Measurements from ENCODE around the gene MRPL48. TPM values are rescaled to one million over a fixed set of nuclear protein-coding genes. Genes with fewer than 3 reads are reported as not detected.

MRPL48 gene
- total RNA-seq, 1 experiment from 2014 or later: 38.7 TPM

GRCh38 chr11:73883856-73884255, 96.2 kb downstream of the MRPL48 start:
- CTCF ChIA-PET: no interaction called here
- POLR2A ChIA-PET: no interaction called here

DNA sequence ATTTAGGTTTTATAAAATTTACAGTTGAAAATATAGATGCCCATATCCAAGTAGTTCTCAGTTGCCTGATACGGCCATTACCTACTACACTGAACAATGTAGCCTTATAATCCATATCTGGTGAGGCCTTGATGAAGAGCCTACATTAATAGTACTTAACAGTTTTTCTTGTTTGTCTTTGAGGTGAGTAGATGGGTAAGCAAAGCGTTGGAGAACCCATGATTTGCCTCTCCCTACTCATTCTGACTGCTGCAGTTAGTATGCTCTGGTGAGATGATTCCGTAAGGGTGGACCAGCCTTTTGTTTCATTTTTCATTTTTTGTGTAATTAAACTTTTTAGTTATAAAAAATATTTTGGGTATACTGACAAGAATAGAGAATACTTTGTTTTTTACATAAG, 100.6 kb downstream of the MRPL48 start:
- CTCF ChIA-PET: no interaction called here
- TF ChIP-seq CREM (CRISPR knock-in tag; IDR thresholded peaks at IDR 0.05) (no peak), NFE2L1 (CRISPR knock-in tag; IDR thresholded peaks at IDR 0.05) (no peak), FOXP1 (CRISPR knock-in tag; IDR thresholded peaks at IDR 0.05; ENCODE audit: borderline replicate concordance) (no peak), RORB (CRISPR knock-in tag; IDR thresholded peaks at IDR 0.05) (no peak), ATF6 (CRISPR knock-in tag; IDR thresholded peaks at IDR 0.05) (no peak), MXD4 (CRISPR knock-in tag; IDR thresholded peaks at IDR 0.05; ENCODE audit: borderline replicate concordance) (no peak), ESRRA (CRISPR knock-in tag; IDR thresholded peaks at IDR 0.05; ENCODE audit: borderline replicate concordance) (no peak), NFYB (CRISPR knock-in tag; conservative IDR thresholded peaks at IDR 0.05; ENCODE audit: low read depth) (no peak), GABPB1 (CRISPR knock-in tag; IDR thresholded peaks at IDR 0.05) (no peak), JAZF1 (CRISPR knock-in tag; IDR thresholded peaks at IDR 0.05) (no peak), ZBTB21 (CRISPR knock-in tag; IDR thresholded peaks at IDR 0.05; ENCODE audit: borderline replicate concordance) (no peak), IRF1 (CRISPR knock-in tag; IDR thresholded peaks at IDR 0.05) (no peak)
- TF ChIP-seq, protein P1, sequence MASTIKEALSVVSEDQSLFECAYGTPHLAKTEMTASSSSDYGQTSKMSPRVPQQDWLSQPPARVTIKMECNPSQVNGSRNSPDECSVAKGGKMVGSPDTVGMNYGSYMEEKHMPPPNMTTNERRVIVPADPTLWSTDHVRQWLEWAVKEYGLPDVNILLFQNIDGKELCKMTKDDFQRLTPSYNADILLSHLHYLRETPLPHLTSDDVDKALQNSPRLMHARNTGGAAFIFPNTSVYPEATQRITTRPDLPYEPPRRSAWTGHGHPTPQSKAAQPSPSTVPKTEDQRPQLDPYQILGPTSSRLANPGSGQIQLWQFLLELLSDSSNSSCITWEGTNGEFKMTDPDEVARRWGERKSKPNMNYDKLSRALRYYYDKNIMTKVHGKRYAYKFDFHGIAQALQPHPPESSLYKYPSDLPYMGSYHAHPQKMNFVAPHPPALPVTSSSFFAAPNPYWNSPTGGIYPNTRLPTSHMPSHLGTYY (CRISPR knock-in tag; IDR thresholded peaks at IDR 0.05): no peak
- TF ChIP-seq, protein P2, sequence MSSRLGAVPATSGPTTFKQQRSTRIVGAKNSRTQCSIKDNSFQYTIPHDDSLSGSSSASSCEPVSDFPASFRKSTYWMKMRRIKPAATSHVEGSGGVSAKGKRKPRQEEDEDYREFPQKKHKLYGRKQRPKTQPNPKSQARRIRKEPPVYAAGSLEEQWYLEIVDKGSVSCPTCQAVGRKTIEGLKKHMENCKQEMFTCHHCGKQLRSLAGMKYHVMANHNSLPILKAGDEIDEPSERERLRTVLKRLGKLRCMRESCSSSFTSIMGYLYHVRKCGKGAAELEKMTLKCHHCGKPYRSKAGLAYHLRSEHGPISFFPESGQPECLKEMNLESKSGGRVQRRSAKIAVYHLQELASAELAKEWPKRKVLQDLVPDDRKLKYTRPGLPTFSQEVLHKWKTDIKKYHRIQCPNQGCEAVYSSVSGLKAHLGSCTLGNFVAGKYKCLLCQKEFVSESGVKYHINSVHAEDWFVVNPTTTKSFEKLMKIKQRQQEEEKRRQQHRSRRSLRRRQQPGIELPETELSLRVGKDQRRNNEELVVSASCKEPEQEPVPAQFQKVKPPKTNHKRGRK (CRISPR knock-in tag; IDR thresholded peaks at IDR 0.05; ENCODE audit: borderline replicate concordance): no peak
- TF ChIP-seq, protein P3, sequence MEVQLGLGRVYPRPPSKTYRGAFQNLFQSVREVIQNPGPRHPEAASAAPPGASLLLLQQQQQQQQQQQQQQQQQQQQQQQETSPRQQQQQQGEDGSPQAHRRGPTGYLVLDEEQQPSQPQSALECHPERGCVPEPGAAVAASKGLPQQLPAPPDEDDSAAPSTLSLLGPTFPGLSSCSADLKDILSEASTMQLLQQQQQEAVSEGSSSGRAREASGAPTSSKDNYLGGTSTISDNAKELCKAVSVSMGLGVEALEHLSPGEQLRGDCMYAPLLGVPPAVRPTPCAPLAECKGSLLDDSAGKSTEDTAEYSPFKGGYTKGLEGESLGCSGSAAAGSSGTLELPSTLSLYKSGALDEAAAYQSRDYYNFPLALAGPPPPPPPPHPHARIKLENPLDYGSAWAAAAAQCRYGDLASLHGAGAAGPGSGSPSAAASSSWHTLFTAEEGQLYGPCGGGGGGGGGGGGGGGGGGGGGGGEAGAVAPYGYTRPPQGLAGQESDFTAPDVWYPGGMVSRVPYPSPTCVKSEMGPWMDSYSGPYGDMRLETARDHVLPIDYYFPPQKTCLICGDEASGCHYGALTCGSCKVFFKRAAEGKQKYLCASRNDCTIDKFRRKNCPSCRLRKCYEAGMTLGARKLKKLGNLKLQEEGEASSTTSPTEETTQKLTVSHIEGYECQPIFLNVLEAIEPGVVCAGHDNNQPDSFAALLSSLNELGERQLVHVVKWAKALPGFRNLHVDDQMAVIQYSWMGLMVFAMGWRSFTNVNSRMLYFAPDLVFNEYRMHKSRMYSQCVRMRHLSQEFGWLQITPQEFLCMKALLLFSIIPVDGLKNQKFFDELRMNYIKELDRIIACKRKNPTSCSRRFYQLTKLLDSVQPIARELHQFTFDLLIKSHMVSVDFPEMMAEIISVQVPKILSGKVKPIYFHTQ (CRISPR knock-in tag; IDR thresholded peaks at IDR 0.05): no peak

More at GRCh38 chr11:73883856-73884255, 96.2 kb downstream of the MRPL48 start:
- no peak for DNase-seq (ENCODE audit: low spot score)
- Mint-ChIP-seq H3K27me3 (ENCODE audit: low read depth) (no peaks in the 10 kb centered on the region), H3K27ac (peak overlapping the region; percentile 2; the same call in 1 of the 2 replicates), H3K9me3 (peaks cover 3% of the 10 kb centered on the region; the same call in 1 of the 2 replicates), H3K36me3 (peaks cover 20% of the 10 kb centered on the region), H3K4me3 (no peak overlapping the region), H3K4me1 (no peaks in the 10 kb centered on the region)
- ATAC-seq: no peak
- TF ChIP-seq ATF6 (CRISPR knock-in tag; IDR thresholded peaks at IDR 0.05) (no peak), FOXJ3 (CRISPR knock-in tag; IDR thresholded peaks at IDR 0.05; ENCODE audit: borderline replicate concordance) (no peak), IRF1 (CRISPR knock-in tag; IDR thresholded peaks at IDR 0.05) (no peak), TCF7 (CRISPR knock-in tag; IDR thresholded peaks at IDR 0.05; ENCODE audit: low read depth) (no peak), TEAD4 (CRISPR knock-in tag; IDR thresholded peaks at IDR 0.05) (no peak), GABPB1 (CRISPR knock-in tag; IDR thresholded peaks at IDR 0.05) (no peak), CBFB (CRISPR knock-in tag; IDR thresholded peaks at IDR 0.05; ENCODE audit: low read depth) (no peak), ZNF138 (CRISPR knock-in tag; conservative IDR thresholded peaks at IDR 0.05) (no peak), ATF1 (CRISPR knock-in tag; IDR thresholded peaks at IDR 0.05) (no peak), CREM (CRISPR knock-in tag; IDR thresholded peaks at IDR 0.05) (no peak), CREB1 (CRISPR knock-in tag; IDR thresholded peaks at IDR 0.05) (no peak), NFYB (CRISPR knock-in tag; conservative IDR thresholded peaks at IDR 0.05; ENCODE audit: low read depth) (no peak), ELF4 (CRISPR knock-in tag; IDR thresholded peaks at IDR 0.05; ENCODE audit: low read depth) (no peak), SMAD3 (CRISPR knock-in tag; IDR thresholded peaks at IDR 0.05; ENCODE audit: borderline replicate concordance) (no peak)

More for the DNA sequence above, 100.6 kb downstream of the MRPL48 start:
- H3K36me3 Mint-ChIP-seq: peaks cover 20% of the 10 kb centered on the region
- H3K4me1 Mint-ChIP-seq: no peaks in the 10 kb centered on the region
- peaks cover 3% of the 10 kb centered on the region; the same call in 1 of the 2 replicates for H3K9me3 Mint-ChIP-seq
- no peak overlapping the region for H3K4me3 Mint-ChIP-seq
- H3K27me3 Mint-ChIP-seq (ENCODE audit: low read depth): no peaks in the 10 kb centered on the region
- POLR2A ChIA-PET: no interaction called here
- DNase-seq (ENCODE audit: low spot score): no peak
- no peak overlapping the region for H3K27ac Mint-ChIP-seq
- ATAC-seq: no peak
